NCI-H1436 treated with DMSO at 0.1 percent for 48 hours (cell line): Measurements from ENCODE around the gene KSR1.

Experiments
- DNase-seq: peaks from one replicate; lab custom pipeline; 2025; lab: John Stamatoyannopoulos, UW

The KSR1 gene

DNA sequence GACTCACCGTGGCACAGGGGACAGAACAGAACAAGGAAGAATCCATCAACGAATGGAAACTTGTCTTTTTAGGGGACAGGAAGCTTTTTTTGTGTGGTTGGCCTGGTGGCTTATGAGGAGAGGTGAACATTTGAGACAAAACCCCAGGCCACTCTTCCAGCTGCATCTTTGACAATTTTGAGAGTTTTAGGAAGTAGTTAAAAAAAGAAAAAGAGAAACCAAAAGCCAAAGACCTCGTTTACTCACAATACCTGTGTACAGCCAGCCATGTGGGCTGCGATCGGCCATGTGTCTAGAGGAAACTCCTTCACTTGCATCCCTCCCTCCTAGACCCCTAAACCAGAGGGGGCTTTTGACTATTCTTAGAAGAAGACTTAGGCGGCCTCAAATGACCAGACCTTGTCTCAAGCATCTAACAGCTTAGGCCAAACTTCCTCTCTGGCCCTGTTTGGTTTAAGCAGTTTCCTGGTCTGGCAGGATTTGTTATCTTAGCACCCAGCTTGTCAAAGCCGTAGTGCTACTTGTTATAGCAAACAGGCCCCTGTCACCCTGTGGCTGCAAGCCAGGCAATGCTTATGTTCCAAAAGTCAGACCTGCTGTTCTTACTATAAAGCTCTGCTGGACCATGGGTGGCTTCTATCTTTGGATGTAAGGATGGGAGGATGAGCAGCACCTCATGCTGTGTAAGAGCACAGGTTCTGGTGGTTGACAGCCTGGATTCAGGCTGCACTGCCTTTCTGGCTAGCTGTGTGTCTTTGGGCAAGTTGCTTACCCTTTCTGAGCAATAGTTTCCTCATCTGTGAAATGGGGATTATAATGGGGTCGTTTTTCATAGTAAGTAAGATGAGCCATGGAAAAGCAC is 17.7 kb downstream of the KSR1 start:
- DNase-seq: no peak

DNA sequence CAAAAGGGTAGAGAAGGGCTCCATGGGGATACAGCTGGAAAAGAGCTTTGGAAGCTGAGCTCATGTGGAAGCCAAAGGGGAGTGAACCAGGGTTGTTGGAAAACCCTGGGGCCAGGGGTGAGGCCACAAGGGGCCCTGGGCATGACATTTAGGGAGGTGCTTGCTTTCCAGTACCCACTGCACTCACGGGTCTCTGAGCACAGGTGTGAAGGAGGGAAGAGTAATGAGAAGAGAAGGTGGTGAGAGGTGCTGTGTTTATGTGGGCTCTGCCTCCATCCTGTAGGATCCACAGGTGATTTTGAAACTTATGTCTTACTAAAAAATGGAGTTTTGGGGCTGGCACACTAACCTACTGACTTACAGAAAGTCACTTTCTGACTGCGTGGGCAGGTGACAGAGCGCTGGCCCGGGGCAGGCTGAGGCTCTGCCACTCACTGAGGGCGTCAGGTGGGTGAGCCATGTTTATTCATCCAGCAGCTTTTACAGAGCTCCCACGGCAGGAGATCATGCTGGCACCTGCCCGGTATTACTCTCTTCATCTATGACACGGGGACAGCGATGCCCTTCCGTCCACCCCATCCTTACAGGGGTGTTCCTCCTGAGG is 18.9 kb downstream of the KSR1 start:
- no peak for DNase-seq

DNA sequence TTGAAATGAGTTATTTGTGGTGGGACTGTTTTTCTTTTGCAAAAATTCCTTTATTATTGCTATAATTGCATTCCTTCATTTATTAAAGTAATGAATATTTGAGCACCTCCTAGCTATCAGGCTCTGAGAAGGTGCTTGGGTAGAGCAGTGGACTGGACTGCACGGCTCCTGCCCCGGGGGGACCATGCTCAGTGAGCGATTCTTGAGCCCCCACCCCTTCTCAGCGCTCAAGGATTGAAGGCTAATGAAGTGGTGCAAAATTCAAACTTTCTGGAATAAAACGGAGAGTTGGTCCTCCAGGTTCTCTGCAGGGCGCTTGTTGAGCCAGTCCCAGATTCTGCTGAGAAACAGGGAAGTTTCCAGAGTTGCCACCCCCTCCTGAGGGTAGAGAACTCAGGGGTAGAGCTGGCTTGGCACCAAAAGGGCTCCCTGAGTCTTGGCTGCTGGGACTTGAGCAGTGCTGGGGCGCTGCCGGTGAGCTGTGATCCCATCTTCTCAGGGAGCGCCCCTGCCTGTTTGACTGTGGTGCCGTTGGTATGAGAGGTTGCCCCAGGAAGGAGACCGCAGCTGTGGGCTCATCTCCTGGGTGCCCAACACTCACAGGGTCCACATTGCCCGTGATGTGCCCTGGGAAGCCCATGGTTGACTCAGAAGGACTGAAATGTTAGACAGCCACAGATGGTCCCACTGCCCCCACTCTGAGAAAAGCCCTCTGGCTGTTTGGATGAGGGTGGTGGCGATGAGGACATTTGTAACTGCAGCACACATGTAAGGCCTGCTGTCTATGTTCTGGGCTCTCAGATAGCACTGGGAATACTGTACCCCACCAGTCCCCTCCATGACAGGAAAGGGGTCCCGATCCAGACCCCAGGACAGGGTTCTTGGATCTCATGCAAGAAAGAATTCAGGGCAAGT is 20.0 kb downstream of the KSR1 start:
- no peak for DNase-seq

- DNase-seq: no peak
Measured at GRCh38 chr17:27477050-27477888, 21.0 kb downstream of the KSR1 start.

- DNase-seq: no peak
Measured at GRCh38 chr17:27477971-27478684, 21.9 kb downstream of the KSR1 start.

GRCh38 chr17:27478901-27479538 is 22.8 kb downstream of the KSR1 start:
- no peak for DNase-seq

GRCh38 chr17:27479838-27480237 is 23.6 kb downstream of the KSR1 start:
- no peak for DNase-seq

- DNase-seq: no peak
Measured at GRCh38 chr17:27480699-27481098, 24.5 kb downstream of the KSR1 start.

GRCh38 chr17:27481327-27481726 is 25.1 kb downstream of the KSR1 start:
- DNase-seq: no peak

GRCh38 chr17:27485125-27485524 is 28.9 kb downstream of the KSR1 start:
- no peak for DNase-seq

DNA sequence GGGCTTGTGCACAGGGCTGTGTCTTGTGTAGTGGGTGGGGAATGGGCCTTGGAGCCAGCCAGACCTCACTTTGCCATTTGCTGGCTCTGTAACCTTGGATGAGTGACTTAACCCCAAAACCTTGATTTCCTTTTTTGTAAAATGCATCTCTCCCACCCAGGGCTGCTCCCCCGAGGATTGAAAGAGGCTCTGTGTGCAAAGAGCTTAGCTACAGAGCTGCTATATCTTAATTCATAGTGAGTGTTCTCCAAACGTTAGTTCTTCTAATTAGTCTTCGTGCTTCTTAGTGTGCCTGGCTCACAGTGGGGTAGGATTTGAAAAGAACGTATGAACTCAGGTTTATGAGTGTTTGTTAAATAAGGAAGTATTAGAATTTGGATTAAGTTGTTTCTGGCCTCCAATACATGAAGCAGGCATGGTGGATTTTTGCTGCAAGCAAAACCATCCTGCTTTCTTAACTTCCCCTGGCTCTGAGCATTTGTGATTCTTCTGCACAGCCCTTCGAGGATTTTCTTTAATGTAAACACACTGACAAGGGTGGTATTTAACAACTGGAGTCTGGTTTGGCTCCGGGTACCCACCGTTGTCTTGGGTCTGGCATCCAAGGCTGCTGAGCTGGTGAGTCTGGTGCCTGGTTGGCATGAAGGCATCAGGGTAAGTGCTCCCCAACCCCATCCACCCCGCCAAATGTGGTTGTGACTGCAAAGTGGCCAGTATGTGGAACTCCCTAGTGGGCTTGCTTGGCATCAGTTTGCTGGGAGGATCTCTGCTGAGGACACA is 29.7 kb downstream of the KSR1 start:
- no peak for DNase-seq

GRCh38 chr17:27486741-27487140 is 30.5 kb downstream of the KSR1 start:
- DNase-seq: no peak

DNA sequence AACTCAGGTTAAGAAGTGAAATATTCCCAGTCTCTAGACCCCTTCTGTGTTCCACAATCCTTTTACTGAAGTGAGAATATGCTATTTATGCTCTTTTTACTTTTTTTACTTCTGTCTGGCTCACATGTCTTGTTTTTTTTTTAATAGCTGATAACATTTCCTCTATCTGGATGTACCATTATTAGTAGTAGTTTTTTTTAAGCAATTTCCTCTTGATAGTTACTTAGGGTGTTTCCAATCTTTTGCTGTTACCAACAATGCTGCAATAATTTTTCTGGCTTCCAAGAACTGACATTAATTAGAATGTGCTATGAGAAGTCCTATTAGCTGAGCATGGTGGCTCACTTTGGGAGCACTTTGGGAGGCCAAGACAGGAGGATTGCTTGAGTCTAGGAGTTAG is 32.0 kb downstream of the KSR1 start:
- DNase-seq: no peak

DNA sequence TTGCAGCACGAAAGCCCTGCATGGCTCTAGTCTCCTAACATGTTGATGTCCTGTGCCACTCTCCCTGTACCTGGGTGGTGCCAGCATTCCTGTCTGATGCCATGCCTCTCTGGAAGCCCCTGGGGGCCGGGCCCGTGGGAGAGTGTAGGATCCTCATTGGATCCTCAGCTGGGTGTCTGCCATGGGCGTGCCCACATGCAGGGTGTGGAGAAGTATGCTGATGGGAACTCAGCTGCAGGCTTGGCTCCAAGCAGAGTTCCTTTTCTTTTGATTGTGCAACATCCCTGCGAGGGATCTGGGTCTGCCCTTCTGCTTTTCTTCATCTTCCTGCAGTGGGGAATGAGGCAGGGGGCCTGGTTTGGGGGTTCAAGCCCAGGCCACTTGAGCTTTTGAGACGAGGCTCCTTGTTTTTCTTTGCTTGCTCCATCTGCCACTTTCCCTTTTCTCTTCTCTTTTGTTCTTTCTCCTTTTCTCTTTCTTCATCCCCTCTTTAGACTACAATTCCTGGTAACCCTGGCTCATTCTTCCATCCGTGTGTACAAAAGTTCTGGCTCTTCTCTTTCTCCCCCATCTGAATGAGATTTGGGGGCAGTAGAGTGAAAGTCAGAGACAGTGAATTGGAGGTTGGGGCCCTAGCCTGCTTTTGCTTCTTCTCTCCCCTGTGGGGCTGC is 32.9 kb downstream of the KSR1 start:
- DNase-seq: no peak

- DNase-seq: no peak
Measured at GRCh38 chr17:27490391-27490790, 34.1 kb downstream of the KSR1 start.

DNA sequence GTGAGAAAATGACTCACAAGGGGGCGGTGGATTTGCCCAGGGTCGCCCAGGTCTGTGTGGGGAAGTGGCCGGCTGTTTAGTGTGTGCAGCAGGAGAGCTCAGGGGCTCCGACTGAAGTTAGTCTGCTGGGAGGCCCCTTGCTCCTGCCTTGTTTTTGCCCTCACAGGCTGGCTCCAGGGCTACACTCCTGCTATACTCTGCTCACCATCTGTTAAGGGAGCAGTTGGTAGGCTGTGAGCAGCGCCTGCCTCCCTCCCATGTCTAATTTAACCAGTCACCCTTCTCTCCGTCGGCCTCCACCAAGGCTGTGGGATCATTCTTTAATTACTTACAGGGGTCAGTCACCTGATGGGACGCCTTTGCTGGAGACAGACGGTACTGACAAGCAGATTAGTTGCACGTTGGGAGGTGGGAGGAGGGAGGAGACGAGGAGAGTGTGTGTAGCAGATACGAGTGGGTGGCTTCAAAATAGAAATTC is 35.5 kb downstream of the KSR1 start:
- no peak for DNase-seq

- DNase-seq: no peak
Measured at GRCh38 chr17:27492470-27492869, 36.2 kb downstream of the KSR1 start.

DNA sequence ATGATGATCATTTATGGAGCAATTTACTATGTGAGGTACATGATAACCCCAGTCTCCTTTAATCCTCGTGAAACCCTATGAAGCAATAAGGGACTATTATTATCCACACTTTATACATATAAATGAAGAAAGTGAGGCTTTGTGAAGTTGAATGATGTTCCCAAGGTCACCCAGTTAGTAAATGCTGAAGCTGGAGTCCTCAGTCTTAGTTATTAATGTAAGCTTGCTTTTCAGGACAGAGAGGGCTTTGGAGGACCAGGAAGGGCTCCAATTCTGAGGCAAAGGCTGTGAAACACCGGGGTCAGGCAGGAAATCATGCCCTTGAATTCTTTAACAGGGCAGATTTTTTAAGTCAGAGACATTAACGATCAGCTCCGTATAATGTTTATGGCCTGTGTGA is 36.8 kb downstream of the KSR1 start:
- no peak for DNase-seq
